GM19372 (cell line): ENCODE measurements around the gene ERBIN.
"Not testable (repeated sequence)": the region's sequence is repeated elsewhere in the genome, so short reads cannot be mapped to it uniquely, and the experiment has no call there.

Source experiments
- ATAC-seq: cut with Tn5 transposase; IDR thresholded peaks from one replicate; pipeline ENCODE4 v1.9.1; 2021; ENCODE audit warnings: mild to moderate bottlenecking, low read depth, moderate library complexity; ENCODE audit not compliant: unreplicated experiment

ERBIN gene, protein sequence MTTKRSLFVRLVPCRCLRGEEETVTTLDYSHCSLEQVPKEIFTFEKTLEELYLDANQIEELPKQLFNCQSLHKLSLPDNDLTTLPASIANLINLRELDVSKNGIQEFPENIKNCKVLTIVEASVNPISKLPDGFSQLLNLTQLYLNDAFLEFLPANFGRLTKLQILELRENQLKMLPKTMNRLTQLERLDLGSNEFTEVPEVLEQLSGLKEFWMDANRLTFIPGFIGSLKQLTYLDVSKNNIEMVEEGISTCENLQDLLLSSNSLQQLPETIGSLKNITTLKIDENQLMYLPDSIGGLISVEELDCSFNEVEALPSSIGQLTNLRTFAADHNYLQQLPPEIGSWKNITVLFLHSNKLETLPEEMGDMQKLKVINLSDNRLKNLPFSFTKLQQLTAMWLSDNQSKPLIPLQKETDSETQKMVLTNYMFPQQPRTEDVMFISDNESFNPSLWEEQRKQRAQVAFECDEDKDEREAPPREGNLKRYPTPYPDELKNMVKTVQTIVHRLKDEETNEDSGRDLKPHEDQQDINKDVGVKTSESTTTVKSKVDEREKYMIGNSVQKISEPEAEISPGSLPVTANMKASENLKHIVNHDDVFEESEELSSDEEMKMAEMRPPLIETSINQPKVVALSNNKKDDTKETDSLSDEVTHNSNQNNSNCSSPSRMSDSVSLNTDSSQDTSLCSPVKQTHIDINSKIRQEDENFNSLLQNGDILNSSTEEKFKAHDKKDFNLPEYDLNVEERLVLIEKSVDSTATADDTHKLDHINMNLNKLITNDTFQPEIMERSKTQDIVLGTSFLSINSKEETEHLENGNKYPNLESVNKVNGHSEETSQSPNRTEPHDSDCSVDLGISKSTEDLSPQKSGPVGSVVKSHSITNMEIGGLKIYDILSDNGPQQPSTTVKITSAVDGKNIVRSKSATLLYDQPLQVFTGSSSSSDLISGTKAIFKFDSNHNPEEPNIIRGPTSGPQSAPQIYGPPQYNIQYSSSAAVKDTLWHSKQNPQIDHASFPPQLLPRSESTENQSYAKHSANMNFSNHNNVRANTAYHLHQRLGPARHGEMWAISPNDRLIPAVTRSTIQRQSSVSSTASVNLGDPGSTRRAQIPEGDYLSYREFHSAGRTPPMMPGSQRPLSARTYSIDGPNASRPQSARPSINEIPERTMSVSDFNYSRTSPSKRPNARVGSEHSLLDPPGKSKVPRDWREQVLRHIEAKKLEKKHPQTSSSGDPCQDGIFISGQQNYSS (N-terminal part only)

DNA sequence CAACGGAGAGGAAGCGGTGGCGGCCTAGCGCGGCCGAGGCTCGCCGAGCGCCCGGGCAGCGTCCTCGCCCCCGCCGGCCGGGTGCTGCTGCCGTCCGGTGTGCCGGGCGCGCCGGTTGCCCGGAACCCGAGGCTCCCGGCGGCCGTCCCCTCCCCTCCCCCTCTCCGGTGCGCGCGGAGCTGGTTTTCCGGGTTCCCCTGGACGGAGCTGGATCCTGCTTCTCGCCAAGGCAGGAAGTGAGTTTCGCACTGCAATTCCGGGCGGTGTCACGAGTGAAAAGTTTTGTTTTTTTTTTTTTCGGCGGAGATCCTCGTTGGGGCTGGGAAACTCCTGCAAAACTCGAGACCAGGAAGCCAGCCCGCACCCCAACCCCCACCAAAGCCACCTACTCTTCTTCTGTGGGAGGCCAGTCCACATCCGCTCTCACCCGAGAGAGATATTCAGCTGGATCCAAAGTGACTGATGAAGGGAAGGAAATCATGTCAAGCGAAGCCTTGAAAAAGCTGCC, at the start of gene ERBIN:
TSS of gene ERBIN (plus strand) at position 300 of the 508 bp plus-strand sequence. CDS start 66,144 bp downstream, outside the sequence.
- peak; percentile 16 for ATAC-seq

DNA sequence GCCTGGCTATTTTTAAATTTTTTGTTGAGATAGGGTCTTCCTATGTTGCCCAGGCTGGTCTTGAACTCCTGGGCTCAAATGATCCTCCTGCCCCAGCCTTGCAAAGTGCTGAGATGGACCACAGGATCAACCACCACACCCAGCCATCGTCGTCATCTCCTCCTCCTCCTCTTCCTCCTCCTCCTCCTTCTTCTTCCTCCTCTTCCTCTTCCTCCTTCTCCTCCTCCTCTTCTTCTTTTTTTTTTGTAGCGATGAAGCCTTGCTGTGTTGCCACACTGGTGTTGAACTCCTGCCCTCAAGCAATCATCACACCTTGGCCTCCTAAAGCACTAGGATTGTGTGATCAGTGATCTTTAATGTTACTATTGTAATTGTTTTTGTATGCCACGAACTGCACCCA, 49.4 kb upstream of the ERBIN start:
- ATAC-seq = no peak

DNA sequence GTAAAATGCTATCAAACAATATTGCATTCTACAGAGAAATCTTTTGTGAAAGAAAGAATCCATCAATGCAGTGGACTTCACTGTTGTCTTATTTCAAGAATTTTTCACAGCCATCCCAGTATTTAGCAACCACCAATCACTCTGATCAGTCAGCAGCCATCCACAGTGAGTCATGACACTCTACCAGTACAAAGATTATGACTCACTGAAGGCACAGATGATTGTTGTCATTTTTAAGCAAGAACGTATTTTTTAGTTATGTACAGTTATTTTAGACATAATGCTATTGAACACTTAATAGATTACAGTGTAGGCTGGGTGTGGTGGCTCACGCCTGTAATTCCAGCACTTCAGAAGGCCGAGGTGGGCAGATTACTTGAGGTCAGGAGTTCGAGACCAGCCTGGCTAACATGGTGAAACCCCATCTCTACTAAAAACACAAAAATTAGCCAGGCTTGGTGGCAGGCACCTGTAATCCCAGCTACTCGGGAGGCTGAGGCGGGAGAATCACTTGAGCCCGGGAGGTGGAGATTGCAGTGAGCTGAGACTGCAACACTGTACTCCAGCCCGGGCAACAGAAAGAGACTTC, 46.6 kb upstream of the ERBIN start:
- ATAC-seq = not testable (repeated sequence)

DNA sequence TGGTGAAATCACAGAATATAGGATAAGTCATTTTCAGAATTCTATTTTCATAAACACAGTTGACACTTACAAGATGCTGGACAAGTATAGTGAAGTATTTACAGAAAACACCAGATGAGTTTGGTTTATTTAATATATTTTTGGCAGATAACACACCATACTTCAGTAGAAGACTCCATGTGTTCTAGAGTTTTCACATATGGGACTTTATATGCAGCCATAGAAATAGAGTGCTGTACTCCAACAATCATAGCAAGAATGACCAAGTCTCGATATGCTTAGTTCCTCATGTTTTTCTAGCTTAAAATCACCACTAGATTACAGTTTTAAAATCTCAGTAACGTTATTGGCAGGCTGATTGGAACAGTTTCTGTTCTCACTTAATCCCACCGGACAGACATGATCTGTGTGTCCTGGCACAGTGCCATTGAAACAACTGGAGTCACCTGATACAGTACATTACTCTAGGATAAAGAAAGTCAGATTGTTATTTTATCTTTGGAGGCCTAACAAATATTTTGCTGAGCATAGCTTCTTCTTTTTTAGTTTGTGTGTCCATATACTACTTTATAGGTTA, 45.8 kb upstream of the ERBIN start:
- no peak for ATAC-seq

DNA sequence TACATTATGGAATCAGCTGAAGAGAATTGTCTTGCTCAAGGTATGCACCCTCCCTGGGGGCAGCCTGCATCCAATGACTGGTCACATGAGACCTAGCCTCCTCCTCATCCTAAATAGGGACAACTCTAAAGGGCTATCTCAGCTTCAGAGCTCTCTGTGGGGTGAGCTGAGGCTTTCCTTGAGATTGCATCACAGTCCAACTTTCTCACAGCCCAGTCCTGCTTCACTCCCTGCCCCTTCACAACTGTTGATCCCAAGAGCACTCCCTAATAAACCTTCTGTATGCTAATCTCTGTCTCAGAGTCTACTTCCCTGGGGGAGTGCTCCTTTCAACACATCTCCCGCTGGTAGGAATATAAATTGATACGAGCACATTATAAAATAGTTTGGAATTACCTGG, 44.1 kb upstream of the ERBIN start:
- ATAC-seq = no peak

DNA sequence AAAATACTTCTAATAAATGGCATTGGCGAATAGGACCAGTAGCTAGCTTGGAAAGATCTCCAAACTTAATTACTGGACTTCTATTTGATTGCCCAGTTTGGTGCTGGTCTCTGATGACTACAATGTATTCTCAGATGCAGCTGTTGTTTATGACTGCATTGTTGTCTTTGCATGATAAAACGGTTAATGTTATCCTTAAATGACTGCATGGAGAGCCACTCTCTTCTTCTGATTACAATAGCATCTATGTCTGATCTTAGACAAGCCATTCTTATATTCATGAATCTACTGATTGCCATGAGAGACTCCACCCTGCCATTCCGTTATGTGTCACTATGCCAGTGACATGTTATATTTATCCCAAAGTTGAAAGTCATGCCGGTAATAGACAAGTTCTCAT, 42.9 kb upstream of the ERBIN start:
- no peak for ATAC-seq

DNA sequence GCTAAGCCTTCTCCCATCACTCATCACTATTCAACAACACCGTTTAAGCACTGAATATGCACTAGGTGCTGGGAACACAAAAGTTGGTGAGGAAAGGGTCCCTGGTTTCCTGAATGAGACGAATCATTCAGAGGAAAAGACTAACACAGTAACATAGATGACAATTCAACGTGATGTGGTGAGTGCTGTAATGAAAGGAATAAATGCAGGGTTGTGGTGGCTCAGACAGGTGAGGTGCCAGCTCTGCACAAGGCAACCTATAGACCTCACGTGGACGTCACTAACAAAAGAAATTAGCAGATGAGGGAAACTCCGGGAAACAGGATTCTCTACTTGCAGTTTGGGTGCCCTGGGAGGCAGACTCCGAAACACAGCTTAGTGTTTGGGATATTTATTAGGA, 40.0 kb upstream of the ERBIN start:
- no peak for ATAC-seq

DNA sequence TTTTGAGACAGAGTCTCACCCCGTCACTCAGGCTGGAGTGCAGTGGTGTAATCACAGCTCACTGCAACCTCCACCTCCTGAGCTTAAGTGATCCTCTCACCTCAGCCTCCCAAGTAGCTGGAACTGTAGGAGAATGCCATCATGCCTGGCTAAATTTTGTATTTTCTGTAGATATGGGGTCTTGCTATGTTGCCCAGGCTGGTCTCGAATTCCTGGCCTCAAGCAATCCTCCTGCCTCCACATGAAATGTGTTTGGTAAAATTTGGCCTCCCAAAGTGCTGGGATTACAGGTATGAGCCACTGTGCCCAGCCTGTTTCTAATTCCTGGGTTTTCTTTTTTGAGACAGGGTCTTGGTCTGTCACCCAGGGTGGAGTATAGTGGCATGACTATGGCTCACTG, 34.4 kb upstream of the ERBIN start:
- ATAC-seq = not testable (repeated sequence)

DNA sequence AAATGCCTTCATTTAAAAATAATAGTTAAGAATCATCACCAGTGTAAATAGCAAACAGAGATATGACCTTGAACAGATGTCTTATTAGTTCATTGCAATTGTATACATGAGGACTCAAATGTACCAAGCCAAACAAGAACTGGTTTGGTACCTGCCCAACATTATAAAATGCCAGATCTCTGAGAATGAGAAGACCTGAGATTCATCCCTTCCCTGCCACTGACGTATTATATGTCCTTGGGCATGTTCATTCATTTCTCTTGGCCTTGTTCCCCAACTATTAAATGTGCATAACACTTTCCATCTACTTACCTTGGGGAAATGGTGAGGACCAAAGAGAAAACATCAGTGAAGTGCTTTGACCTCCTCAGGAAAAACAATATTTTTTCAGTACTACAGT, 33.6 kb upstream of the ERBIN start:
- ATAC-seq = no peak

DNA sequence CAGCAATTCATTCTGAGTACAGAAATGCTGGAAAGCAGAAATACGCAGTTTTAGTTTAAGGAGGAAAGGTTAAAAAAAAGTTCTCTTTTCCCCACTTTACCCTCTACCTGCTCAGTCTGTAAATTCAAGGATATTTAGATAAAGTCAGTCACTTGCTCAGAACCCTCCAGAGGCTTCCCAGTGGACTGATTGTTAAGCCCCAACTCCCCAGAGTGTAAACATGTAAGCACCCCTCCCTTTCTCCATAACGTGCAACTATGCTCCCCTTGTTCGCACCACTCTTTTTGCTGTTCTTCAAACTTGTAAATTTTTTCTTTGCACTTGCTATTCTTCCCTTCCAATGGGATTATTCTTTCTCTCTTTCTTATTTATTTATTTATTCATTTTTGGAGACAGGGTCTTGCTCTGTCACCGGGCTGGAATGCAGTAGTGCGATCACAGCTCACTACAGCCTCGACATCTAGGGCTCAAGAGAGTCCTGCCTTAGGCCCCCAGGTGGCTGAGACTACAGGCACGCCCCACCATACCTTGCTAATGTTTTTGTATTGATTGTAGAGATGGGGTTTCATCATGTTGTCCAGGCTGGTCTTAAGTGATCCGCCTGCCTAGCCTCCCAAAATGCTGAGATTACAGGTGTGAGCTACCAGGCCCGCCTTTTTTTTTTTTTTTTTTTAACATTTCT, 32.5 kb upstream of the ERBIN start:
- no peak for ATAC-seq

DNA sequence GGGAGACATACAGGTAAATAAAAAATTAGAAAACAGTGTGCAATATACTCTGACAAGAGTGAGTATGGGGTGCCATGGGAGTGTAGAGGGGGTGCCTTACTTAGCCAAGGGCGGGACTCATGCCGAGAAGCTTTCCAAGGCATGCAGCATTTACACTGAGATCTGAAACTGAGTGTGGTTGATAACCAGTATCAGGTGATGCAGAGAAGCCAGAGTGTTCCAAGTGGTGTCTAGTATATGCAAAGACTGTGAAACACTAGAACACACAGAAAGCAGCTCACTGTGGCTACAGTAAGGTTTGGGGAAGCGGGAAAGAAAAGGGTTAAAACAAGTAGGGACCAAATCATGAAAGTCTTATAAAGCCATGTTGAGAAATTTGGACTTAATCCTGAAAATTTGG, 30.5 kb upstream of the ERBIN start:
- ATAC-seq = no peak

DNA sequence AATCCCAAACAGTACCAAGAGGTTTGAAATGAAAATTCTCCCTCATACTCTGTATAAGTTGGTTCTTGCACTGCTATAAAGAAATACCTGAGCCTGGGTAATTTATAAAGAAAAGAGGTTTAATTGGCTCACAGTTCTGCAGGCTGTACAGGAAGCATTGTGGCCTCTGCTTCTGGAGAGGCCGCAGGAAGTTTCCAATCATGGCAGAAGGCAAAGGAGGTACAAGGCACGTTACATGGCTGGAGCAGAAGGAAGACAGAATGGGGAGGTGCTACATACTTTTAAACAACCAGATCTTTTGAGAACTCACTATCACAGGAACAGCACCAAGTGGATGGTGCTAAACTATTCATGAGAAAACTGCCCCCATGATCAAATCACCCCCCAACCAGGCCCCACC, 25.6 kb upstream of the ERBIN start:
- ATAC-seq = no peak

DNA sequence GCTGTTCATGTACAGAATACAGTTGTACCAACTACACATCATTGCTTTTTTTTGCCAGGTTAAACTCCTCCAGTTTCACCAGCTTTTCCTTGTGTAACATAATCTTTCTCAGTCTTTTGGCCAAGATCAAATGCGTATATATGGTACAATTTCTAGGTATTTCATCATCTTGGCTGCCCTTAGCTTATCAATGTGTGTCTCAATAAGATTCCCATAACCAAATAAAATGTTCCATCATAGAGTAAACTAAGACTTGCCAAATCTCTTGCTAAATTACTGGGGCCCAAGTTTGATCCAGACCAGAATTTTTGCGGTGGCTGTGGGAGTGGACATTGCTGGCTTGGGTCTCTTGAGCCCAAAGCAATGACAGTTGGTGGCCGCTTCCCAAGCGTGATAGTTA, 24.3 kb upstream of the ERBIN start:
- no peak for ATAC-seq

DNA sequence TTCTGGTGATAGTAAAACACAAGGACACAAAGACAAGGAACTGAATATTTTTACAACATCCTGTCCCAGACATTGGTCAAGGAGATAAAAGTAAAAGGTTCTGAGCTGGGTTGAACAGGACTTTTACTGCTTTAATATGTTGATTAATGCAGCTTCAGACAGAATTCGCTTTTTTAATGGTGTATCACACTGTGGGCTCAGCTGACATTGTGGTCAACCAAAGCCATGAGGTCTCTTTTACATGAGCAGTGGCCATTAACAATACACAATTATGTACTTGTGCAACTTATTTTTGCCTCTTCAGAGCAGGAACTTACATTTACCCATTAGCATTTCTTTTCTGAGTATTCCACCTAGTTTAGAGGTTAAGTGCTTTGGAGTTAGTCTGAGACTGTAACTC, 22.8 kb upstream of the ERBIN start:
- ATAC-seq = no peak

DNA sequence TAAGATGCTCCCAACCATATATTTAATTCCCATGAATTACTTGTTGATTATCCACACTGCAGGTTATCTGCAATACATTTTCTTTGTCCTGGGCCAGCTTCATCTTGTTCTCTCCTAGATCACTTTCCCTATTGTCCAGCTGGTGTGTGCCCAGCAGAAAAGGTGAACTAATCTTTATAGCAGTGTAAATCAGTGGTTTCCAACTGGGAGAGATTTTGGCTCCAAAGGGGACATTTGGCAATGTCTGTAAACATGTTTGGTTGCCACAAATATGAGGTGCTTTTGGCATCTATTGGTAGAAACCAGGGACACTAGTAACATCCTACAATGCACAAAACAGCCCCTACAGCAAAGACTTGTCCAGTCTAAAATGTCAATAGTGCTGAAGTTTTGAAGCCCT, 20.1 kb upstream of the ERBIN start:
- no peak for ATAC-seq

DNA sequence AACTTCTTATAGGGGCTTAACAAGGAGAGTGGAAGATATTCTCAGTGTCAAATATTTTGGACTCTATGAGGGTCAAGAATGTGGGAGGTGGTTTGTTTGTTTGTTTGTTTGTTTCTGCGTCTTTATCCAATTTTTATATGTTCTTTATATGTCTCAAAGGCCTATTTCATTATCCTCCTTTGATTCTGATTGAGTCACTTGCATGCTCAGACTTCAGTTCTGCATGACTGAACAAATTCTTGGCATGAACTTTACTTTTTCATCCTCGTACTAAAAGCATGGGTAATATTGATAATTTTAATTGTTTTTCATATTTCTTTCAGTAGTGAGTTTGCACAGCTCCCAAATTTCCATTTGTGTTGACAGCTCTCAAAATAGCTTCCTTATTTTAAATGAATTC, 19.2 kb upstream of the ERBIN start:
- ATAC-seq = no peak

DNA sequence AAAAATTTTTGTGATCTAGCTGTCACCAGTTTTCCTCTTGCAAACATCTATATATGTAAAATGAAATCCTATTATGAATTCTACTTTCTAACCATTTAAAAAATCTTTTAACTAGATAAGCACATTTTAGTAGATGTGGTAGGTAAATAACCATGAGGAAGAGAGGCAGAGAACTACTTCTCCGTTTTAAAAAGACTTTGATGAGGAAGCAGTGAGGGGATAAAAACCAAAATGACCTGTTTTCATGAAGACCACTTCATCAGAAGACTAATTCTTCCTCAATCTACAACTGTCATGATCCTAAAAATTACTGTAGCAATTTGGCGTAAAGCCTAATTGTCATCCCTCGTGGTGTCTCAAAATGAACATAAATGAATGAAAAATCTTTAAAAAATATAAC, 15.7 kb upstream of the ERBIN start:
- ATAC-seq = no peak

DNA sequence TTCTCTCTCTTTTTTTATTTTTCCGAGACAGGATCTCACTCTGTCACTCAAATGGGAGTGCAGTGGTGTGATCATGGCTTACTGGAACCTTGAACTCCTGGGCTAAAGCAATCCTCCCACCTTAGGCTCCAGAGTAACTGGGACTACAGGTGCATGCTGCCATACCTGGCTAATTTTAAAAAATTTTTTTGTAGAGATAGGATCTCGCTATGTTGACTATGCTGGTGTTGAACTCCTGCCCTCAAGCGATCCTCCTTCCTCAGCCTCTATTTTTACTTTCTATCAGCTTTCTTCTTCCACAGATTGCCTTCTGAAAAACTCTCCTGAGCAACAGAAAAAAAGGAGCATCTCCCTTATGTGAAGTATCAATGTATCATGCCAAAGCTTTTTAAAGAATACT, 14.1 kb upstream of the ERBIN start:
- ATAC-seq = no peak

DNA sequence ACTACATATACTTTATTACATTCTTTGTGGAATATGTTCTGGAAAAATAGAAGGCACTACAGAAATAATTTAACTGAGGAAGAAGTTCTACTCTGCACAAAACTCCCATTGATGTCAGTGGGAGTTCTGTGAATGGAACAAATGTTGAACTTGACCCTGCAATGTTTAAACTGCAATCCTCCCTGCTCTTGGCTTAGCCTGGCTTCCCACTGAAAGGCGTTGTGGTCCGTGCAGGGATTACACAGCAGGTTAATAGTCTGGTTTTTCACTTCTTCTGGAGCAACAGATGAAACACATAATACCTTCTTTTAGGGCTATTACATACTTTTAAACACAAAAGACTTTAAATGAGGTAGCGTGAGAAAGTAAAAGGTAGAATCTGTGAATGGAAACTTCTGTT, 12.9 kb upstream of the ERBIN start:
- ATAC-seq = no peak
